GM06990 (cell line): ENCODE data around the gene HMGN1.

Experiments
- DNase-seq: peaks from one replicate; pipeline ENCODE4 v3.0.0-alpha.2; 2011; ENCODE audit not compliant: insufficient read length; ENCODE audit errors: extremely low read depth
- H3K27me3 ChIP-seq: replicated peaks from 2 replicates; pipeline ENCODE4 v1.6.0; 2011; ENCODE audit warnings: low read length; ENCODE audit not compliant: control insufficient read depth, insufficient read depth
- H3K36me3 ChIP-seq: 2 replicates; pipeline ENCODE4 v1.5.1; 2011; ENCODE audit warnings: low read length; ENCODE audit not compliant: control insufficient read depth, insufficient read depth
- H3K4me3 ChIP-seq: replicated peaks from 2 replicates; pipeline ENCODE4 v1.5.1; 2011; ENCODE audit warnings: low read depth, mild to moderate bottlenecking, control low read depth, low read length
- CTCF ChIP-seq: IDR thresholded peaks from 2 replicates; pipeline ENCODE4 v1.5.1; 2011; ENCODE audit warnings: low read length, control low read depth, mild to moderate bottlenecking, inconsistent platforms; ENCODE audit not compliant: insufficient read depth, poor library complexity, severe bottlenecking

The HMGN1 gene

GRCh38 chr21:39388038-39388810 is 39.3 kb upstream of the HMGN1 start:
- H3K36me3 ChIP-seq, result peaks cover 7% of the 10 kb centered on the region
- peak; percentile 85 for DNase-seq
- peak overlapping the region; percentile 58 for H3K4me3 ChIP-seq
- TF ChIP-seq CTCF, result peak; percentile 97
- H3K27me3 ChIP-seq, result no peaks in the 10 kb centered on the region

- peak; percentile 91 for DNase-seq
- peak overlapping the region; percentile 58 for H3K4me3 ChIP-seq
Measured at GRCh38 chr21:39387461-39388037, 38.7 kb upstream of the HMGN1 start.

GRCh38 chr21:39386899-39387298 is 38.0 kb upstream of the HMGN1 start:
- Histone ChIP-seq H3K27me3 (no peaks in the 10 kb centered on the region), H3K36me3 (peaks cover 2% of the 10 kb centered on the region; the same call in 1 of the 2 replicates), H3K4me3 (no peak overlapping the region)
- DNase-seq, result no peak
- no peak for TF ChIP-seq CTCF

More at GRCh38 chr21:39387461-39388037, 38.7 kb upstream of the HMGN1 start:
- Histone ChIP-seq H3K36me3 (peaks cover 4% of the 10 kb centered on the region; the same call in 1 of the 2 replicates), H3K27me3 (no peaks in the 10 kb centered on the region)
- no peak for TF ChIP-seq CTCF

- no peaks in the 10 kb centered on the region for H3K27me3 ChIP-seq
- H3K36me3 ChIP-seq, result no peaks in the 10 kb centered on the region; the same call in 1 of the 2 replicates
- no peak for DNase-seq
- no peak for TF ChIP-seq CTCF
- no peak overlapping the region for H3K4me3 ChIP-seq
Measured at GRCh38 chr21:39386194-39386593, 37.3 kb upstream of the HMGN1 start.

- TF ChIP-seq CTCF, result no peak
- H3K27me3 ChIP-seq, result no peaks in the 10 kb centered on the region
- no peaks in the 10 kb centered on the region; the same call in 1 of the 2 replicates for H3K36me3 ChIP-seq
- DNase-seq, result peak; percentile 18
- H3K4me3 ChIP-seq, result no peak overlapping the region
Measured at GRCh38 chr21:39385299-39386145, 36.6 kb upstream of the HMGN1 start.
